GM19455 (cell line): ENCODE measurements around the gene AFDN.
"Not testable (repeated sequence)": the region's sequence is repeated elsewhere in the genome, so short reads cannot be mapped to it uniquely, and the experiment has no call there.

Experiments
- ATAC-seq: cut with Tn5 transposase; IDR thresholded peaks from one replicate; pipeline ENCODE4 v1.9.1; 2021; ENCODE audit not compliant: unreplicated experiment

AFDN gene

DNA sequence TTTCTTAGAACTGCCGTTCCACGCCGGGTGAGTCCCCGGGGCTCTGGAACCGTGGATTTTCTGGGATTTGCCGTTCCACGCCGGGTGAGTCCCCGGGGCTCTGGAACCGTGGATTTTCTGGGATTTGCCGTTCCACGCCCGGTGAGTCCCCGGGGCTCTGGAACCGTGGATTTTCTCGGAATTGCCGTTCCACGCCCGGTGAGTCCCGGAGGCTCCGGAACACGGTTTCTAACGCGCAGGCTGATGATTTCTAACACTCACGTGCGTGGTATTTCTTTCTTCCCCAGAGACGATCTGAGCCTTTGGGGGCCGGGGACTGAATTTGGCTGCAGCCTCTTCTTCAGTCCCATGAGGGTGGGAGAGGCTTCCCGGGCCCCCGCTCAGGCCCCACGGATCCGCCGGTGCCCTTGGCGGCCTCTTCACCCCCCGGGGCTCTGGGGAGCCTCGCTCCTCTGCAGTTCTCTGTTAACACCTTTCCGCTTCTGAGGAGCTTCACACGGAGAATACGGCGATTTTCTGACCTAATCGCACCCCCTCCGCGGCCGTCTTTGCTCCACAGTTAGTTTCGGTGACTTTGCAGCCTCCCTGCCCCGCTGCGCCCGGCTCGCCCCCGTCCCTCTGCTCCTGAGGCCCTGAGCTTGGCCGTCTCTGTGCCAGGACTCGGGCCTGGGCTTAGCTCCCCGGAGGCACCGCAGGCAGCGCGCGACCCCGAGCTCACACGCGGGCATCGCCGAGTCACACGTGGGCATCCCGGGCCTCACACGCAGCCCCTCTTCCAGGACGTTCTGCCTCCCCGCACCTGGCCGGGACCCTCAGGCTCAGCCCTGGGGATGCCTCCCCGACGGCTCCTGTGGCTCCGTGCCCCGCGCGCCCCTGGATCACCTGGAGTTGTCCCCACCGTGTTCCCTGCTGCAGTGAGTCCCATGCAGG is 163.6 kb downstream of the AFDN start:
- ATAC-seq, result no peak

DNA sequence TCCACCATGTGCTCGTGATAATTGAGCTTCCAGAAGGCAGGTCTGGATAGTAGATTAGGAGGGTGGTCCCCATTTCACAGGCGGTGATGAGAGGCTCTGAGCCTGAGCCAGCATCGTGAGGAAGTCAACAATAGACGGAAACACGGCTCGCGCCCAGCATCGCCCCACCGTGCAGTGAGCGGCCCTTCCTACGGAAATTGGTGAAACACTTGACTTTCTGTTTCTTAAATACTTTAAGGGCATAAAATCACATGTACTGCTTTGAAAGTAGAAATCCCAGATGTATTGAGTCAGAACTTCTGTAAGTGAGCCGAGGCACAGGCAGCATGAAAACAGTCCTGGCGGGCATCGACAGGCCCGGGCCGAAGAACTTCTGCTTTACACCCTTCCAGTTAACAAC is 166.5 kb downstream of the AFDN start:
- no peak for ATAC-seq

DNA sequence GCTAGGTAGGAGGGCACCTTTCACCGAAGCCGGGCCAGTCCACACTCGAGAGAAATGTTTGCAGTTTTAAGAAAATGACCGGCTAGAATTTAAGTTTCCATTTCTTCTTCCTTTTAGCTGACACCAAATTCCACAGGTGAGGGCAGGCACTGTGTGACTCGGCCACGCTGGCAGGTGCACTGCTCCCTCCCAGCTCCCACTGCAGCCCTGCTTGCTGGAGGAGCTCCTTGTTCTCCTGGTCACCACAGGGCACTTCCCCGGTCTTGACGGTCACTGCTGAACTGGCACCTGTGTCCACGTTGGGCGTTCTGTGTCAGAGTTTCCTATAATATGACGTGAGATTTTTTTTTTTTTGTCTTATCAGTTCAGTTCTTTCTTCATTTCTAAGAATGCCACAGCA is 167.1 kb downstream of the AFDN start:
- no peak for ATAC-seq

DNA sequence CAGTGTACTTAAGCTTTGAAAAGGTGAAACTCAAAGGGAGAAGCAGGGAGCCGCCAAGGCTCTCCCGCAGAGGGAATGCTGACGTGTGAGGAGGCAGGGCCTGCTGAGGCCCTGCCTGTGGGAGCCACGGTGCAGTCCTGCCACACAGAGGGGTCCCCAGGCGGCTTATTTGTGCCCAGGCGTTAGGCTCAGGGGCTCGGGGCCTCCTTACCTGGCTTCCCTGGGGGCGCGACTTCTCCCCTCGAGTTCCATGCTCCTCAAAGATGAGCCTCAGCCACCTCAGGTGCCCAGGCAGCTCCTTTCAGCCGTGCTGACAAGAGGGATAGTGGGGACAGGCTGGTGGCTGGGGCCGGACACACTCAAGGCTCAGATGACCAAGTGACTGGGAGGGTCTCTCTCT is 168.6 kb downstream of the AFDN start:
- ATAC-seq, result no peak

DNA sequence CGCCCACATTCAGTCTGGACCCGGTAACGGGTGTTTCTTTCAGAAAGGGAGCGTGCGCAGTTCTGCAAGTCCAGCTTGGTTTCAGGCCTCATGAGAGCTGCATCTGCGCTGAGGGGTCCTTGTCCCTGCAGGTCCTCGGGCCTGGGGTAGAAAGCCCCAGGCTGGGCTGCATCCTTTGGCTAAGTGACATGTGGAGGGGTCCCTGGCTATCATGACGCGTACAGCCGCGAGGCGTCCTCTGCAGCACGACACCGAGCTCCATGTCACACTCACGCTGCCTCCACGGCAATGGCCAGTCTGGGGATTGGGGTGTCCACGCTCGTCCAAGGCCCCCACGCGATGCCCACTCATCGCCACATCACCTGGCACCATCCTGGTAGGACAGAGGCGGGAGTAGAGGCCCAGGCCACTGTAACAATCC is 169.0 kb downstream of the AFDN start:
- no peak for ATAC-seq

DNA sequence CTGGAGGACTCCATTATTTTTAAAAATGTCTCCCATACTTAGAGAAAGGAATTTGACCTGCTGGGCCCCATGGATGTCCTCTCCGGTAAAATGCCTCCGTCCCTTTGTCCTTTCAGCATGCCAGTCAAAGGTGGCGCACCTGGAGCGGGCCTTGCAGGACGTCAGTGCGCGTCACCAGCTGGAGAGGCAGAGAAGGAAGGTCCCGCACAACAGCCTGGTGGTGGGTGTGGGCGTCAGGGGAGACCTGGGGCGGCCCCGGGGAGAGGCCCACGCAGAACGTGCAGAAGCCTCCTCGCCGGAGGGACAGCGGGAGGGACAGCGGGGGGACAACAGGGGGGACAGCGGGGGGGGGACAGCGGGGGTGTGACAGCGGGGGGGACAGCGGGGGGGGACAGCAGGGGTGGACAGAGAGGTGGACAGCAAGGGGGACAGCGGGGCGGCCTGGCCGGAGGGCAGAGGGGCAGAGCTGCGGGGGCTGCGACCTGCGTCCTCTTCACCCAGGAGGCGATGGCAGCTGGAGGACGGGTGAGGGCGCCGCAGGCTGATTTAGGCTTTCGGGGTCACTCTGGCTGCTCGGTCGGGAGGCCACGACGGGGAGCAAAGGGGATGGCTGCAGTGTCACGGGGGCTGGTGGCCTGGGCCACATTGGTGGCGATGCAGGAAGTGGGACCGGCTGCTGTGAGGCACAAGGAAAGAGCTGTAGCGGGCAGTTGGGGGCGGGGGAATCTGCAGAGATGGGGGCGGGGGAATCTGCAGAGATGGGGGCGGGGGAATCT is 169.9 kb downstream of the AFDN start:
- ATAC-seq, result no peak

DNA sequence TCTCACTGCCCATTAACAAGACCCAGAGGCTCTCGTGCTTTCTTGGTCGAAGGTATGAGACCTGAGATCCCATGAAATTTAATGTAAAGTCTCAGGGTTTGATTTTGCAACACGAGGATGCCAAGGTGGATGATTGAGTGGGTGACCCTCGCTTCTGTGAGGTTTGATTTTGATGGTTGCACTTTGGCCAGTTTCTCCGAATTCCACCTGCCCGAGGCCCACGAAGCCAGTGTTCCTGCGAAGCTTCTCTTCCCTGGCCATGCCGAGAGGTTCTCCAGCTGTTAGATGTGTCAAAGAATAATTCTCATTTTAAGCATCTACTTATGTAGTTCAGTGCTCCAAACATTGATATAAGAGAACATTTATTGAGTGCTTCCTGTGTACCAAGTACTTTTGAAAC is 170.9 kb downstream of the AFDN start, which contains the start of gene KIF25:
TSS of gene KIF25 (plus strand) at position 30 of the 400 bp plus-strand sequence. CDS start 31,915 bp downstream, outside the sequence.
- no peak for ATAC-seq

DNA sequence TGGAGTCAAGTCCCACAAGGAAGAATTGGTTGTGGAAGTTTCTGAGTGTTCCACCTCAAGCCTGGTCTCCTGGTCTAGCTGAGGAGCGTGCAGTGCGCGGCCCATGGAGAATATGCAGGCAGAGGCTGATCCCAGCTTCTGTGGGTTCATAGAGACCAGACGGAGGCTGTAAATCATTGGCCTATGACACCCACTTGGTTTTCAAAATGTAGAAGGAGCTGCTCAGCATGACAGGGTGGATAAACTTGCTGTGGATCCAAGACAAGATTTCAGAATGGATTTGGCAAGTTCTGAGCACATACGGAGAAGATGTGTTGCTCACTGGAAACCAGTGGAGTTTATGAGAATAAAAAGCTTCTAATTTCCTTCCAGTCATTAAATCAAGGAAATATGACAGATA is 171.5 kb downstream of the AFDN start:
- no peak for ATAC-seq

DNA sequence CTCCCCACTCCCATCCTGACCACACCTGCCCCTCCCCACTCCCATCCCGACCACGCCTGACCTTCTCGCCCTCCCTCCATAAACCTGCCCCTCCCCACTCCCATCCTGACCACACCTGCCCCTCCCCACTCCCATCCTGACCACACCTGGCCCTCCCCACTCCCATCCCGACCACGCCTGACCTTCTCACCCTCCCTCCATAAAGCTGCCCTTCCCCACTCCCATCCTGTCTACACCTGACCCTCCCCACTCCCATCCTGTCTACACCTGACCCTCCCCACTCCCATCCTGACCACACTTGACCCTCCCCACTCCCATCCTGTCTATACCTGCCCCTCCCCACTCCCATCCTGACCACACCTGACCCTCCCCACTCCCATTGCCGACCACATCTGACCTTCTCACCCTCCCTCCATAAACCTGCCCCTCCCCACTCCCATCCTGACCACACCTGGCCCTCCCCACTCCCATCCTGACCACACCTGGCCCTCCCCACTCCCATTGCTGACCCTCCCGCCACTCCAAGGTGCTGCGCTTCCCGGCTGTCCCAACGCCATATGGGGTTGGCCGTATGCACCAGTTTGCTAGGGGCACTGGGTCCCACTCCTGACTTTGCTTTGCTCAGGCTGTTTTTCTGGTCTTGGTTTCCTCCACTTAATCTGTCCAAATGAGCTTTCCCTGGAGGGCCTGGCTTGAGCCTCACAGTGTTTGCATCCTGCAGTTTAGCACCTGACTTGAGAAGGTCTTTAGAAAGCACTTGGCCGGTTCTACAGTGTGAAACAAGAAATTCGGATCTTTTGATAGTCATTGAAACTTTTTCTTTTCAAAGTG is 173.7 kb downstream of the AFDN start:
- no peak for ATAC-seq

DNA sequence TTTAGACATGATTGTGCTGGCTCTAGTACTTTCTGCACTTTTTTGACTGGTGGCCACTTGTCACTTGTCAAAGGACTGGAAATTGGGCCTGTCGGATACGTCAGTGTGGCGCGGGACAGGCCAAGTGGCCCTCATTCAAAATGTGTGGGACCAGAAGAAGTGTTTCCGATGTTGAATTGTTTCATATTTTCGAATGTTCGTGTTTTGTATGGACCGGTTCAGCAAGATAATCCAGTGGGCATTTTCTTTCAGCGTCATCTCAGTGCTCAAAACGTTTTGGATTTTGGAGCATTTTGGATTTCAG is 174.3 kb downstream of the AFDN start:
- ATAC-seq, result no peak

DNA sequence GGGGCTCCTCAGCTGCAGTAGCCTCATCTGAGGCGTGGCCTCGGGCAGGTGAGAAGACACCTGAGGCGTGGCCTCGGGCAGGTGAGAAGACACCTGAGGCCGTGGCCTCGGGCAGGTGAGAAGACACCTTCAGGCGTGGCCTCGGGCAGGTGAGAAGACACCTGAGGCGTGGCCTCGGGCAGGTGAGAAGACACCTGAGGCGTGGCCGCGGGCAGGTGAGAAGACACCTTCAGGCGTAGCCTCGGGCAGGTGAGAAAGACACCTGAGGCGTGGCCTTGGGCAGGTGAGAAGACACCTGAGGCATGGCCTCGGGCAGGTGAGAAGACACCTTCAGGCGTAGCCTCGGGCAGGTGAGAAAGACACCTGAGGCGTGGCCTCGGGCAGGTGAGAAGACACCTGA is 174.8 kb downstream of the AFDN start:
- not testable (repeated sequence) for ATAC-seq

DNA sequence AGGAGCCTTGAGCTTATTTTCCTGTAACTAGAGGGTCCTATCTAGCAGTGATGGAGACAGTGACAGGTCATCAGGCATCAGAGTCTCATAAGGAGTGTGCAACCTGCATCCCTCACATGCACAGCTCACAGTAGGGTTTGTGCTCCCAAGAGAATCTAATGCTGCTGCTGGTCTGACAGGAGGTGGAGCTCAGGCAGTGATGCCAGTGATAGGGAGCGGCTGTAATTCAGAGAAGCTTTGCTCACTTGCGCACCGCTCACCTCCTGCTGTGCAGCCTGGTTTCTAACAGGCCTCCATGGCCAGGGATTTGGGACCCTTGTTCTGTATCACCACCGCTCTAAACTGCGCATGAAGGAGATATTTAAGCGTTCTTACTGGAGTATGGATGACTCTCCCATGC is 176.1 kb downstream of the AFDN start:
- ATAC-seq, result no peak

DNA sequence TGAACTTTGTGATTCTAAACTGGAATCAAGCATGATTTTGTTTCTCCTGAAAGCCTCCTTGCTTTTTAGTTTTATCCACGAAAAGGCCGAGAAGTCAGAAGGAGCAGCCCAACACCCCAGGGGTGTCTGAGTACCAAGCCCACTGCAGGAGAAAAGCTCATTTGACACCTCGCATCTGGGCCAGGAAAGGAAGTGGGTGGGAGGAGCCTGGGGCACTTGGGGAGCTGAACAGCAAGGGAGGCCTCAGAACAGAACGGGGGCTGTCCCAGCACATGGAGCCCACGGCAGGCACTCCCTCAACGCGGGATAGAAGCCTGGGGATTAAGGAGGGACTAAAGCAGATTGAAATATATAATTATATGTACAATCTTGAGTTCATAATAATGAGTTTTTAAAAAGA is 177.3 kb downstream of the AFDN start:
- no peak for ATAC-seq

DNA sequence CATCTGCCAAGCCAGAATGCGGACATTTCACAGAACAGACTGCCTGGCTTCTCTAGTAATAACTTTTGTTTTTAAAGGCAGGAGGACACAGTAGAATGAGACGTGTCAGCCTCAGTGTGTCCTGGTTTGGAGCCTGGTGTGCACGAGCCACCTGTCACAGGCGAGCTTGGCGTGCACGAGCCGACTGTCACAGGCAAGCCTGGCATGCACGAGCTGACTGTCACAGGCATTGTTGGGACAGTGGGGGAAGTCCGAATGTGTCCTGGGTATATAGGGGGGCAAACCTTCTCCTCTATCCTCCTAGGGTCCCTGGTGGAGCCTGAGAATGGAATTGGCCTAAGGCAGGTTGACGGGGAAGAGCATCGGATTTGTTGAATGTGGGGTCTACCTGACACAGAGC is 178.2 kb downstream of the AFDN start:
- ATAC-seq, result no peak

DNA sequence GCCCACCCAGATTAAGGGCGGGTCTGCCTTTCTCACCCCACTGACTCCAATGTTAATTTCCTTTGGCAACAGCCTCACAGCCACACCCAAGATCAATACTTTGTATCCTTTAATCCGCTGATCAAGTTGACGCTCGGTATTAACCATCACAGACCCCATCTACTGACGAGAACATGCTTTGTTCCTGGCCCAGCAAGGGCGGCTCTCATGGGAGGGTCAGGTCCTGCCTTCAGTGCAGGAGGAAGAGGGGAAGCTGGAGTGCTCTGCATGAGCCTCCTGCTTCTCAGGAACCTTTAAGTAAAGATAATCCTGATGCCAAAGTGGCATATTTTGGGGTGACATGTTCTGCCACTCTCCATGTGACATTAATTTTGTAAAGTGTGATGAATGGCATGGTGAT is 179.1 kb downstream of the AFDN start:
- ATAC-seq, result no peak

DNA sequence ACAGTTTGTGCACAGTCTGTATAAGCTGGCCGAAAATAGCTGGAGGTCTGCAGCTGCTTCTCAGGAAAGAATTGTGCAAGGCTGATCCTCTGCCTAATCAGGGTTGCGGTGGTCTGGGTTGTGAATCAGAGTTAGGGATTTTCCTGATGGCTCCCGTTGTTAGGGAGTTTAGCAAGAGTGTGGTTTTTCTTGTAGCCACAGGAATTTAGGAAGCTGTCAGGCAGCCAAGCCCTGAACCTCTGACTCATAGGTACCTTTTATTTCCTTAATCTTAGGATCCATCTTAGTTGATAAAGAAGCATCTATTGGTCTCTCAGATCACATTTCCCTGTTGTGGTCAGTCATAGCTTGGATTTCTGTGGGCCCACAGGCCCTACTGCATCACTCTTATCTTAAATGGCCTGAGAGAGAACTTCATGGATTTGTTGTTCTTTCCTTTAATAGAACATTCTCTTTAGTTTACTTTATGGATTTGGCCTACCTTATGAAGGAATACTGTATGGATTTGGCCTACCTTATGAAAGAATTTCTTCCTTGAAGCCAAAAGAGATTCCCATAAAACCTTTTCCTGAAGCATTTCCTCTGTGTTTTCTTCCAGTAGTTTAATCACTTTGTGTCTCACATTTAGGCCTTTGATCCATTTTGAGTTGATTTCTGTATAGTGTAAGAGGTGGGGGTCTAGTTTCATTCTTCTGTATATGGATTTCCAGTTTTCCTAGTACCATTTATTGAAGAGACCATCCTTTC is 181.1 kb downstream of the AFDN start:
- no peak for ATAC-seq

DNA sequence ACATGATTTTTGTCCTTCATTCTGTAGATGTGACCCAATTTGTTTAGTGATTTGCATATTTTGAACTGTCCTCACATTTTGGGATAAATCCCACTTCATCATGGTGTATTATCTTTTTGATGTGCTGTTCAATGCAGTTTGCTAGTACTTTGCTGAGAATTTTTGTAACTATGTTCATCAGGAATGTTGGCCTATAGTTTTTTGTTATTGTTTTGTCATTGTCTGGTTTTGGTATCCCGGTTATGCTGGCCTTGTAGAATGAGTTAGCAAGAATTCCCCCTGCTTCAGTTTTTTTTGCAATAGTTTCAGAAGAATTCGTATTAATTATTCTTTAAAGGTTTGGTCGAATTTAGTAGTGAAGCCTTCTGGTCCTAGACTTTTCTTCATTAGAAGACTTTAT is 182.6 kb downstream of the AFDN start:
- ATAC-seq, result no peak

DNA sequence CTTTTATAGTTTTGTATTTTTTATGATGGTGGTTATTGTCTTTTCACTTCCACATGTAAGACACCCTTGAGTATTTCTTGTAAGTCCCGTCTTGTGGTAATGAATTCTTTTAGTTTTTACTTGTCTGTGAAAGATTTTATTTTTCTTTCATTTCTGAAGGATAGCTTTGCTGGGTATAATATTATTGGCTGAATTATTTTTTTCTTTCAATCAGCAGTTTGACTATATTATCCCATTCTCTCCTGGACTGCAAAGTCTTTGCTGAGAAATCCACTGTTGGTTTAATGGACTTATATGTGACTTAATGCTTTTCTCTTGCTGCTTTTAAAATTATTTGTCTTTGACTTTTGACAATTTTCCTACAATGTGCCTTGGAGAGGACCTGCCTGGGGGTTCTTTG is 184.6 kb downstream of the AFDN start:
- no peak for ATAC-seq

DNA sequence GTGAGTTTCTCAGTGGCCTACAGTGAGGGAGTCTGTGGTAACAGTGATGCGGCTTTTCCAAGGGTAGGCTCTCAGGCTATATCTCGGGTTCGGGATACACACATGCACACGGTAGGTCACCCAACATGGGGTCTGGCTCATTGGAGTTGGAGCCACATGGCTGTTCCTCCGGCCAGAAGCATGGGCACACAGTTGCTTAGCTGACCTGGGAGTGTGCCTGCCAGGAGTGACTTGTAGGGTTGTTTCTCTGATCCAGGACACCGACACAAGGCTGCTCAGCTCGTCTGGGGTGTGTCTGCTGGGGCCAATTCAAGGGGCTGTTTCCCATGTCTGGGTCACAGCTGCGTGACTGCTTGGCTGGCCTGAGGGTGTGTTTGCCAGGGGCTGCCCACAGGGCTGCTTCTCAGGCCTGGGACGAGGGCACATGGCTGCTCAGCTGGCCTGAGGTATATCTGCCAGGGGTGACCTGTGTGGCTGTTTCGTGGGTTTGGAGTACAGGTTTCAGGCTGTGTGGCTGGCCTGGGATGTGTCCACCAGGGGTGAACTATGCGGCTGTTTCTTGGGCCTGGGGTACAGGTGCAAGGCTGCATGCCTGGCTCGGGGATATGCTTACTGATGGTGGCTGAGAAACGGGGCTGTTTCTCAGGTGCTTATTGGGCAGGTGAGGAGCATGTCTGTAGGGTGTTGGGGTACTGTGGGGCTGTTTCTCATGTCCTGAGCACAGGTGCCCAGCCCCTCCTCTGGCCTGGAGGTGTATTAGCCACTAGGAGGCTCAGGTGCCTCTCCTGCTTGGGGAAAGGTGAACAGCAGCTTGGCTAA is 185.9 kb downstream of the AFDN start:
- no peak for ATAC-seq
